HG03135 (cell line): ENCODE results near the gene RIOK3.
"Not testable (repeated sequence)": the region's sequence is repeated elsewhere in the genome, so short reads cannot be mapped to it uniquely, and the experiment has no call there.

Experiments
- ATAC-seq: cut with Tn5 transposase; IDR thresholded peaks from one replicate; pipeline ENCODE4 v1.9.1; 2021; ENCODE audit warnings: mild to moderate bottlenecking, moderate library complexity; ENCODE audit not compliant: unreplicated experiment

Gene RIOK3

GRCh38 chr18:23451011-23451410 is 2.1 kb upstream of the RIOK3 start:
- ATAC-seq = no peak

- ATAC-seq = no peak
Observed at GRCh38 chr18:23451491-23451890, 1.6 kb upstream of the RIOK3 start.

- no peak for ATAC-seq
Observed at GRCh38 chr18:23452347-23452727, 750 bp upstream of the RIOK3 start.

DNA sequence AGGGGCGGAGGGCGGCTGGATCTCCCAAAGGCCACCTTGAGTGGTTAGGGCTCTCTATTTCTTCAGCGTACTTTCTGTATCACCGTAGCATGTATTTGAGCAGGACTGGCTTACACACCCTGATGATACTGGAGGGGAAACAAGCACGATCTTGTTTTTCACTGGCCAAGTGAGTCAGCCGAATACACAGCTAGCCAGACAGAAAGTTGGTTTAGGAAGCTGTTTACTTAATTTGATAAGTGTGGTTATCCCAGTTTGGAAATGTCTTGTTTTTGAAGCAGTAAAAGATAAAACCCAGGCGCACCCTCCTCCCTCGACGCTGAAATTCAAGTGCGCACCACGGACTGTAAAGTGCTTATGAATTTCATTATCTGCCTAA is 582 bp downstream of the RIOK3 start:
- ATAC-seq = peak; percentile 8

GRCh38 chr18:23456835-23457234 is 3.7 kb downstream of the RIOK3 start:
- ATAC-seq = no peak

- no peak for ATAC-seq
Observed at GRCh38 chr18:23458830-23459529, 5.9 kb downstream of the RIOK3 start.

DNA sequence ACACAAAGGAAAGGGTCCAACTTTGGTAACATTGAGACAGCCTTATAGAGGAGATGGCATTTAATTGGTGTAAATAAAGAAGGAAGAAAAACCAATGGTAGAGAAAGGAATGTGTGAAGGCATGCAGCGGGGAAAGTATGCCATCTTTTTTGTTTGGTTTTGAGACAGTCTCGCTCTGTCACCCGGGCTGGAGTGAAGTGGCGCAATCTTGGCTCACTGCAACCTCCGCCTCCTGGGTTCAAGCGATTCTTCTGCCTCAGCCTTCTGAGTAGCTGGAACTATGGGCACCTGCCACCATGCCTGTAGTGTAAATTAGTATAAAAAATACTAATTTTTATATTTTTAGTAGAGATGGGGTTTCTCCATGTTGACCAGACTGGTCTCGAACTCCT is 6.4 kb downstream of the RIOK3 start:
- no peak for ATAC-seq

- ATAC-seq = no peak
Observed at GRCh38 chr18:23460285-23461273, 7.5 kb downstream of the RIOK3 start.

GRCh38 chr18:23462876-23463275 is 9.8 kb downstream of the RIOK3 start:
- no peak for ATAC-seq

GRCh38 chr18:23468753-23469459 is 15.8 kb downstream of the RIOK3 start:
- no peak for ATAC-seq

DNA sequence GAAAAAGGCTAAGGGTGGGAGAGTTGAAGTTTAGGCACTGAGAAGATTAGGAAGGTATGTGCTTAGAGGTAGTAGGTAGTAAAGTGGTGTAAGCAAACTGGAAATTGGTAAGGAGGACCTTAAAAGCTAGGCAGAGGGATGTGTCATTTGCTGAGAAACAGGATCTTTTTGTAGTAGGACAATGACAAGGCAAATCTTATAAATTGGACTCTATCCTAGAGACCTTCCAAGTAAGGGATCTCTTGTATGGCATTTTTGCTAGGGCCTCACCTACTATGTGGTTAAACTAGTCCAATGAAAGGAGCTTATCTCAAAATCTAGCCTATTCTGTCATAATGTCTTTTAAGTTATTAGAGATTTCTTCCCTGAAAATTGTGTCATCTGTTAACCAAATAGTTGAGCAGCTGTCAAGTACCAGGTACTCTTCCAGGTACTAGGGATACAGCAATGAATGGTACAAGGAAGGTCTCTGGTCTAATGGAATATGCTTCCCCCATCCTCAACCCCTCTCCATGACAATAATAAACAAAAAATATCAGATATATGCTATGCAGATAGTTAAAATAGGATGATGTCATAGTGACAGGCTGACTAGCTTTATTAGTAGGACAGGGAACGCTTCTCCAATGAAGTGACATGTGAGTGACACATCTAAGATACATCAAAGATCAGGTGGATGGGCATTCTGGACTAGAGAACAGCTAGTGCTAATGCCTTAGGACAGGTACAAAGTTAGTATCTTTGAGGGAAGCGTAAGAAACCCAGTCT is 17.7 kb downstream of the RIOK3 start:
- ATAC-seq = no peak

- no peak for ATAC-seq
Observed at GRCh38 chr18:23471486-23471885, 18.4 kb downstream of the RIOK3 start.

GRCh38 chr18:23479829-23480505 is 26.9 kb downstream of the RIOK3 start:
- no peak for ATAC-seq

GRCh38 chr18:23484561-23485182 is 31.6 kb downstream of the RIOK3 start:
- no peak for ATAC-seq

- no peak for ATAC-seq
Observed at GRCh38 chr18:23485386-23485785, 32.3 kb downstream of the RIOK3 start.

DNA sequence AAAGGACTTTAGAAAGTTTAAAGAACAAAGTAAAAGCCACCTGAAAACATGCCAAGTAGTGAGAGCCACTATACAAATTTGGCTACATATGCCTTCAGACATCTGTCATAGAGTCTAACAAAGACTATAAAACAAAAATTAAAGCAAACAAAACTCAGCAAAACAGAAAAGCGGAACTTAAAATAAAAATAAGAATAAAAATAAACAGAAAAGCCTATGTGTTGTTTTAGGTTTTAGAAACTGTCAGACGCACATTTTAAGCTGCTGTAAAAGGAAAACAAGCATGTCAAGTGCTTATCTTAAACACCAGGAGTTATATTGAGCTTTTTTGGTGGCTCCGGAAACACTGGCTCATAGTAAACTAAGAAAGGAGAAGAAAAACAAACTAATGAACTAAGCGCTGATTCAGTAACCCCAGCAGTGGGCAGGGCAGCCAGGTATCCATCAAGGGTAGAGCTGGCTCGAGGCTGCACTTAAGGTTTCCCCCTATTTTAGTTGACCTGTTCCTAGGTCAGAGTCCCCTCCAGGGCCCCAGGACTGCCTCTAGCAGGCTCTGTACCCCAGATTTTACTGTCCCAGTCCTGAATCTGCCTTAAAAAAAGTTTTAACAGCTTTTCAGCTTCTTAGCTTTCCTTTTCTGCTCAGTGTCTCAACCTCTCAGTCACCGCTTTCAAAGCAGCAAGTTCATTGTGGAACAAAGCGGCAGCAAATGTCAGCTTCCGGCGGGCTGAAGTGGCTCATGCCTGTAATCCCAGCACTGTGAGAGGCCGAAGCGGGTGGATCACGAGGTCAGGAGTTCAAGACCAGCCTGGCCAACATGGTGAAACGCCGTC is 34.9 kb downstream of the RIOK3 start:
- peak; percentile 75 for ATAC-seq

DNA sequence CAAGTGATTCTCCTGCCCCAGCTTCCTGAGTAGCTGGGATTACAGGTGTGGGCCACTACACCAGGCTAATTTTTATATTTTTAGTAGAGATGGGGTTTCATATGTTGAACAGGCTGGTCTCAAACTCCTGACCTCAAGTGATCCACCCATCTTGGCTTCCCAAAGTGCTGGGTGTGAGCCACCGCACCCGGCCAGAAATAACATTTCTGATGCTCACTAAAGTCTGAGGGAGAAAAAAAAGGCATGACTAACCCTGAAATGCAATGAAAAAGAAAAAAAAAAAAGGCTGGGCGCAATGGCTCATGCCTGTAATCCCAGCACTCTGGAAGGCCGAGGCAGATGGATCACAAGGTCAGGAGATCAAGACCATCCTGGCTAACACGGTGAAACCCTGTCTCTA is 36.5 kb downstream of the RIOK3 start:
- not testable (repeated sequence) for ATAC-seq

- ATAC-seq = no peak
Observed at GRCh38 chr18:23493654-23494053, 40.6 kb downstream of the RIOK3 start.

DNA sequence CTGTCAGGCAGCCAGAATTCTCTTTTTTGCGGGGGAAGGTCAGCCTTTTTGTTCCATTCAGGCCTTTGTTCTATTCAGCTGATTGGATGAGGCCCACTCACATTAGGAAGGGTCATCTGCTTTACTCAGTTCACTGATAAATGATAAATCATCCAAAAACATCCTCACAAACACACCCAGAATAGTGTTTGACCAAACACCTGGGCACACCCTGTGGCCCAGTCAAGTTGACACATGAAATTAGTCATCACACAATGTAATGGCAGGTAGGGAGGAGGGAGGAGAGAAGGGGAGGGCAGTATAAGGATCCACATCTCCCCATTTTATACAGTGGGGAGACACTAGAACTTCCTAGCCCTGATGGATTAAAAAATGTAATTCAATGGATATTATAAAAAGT is 41.9 kb downstream of the RIOK3 start:
- ATAC-seq = no peak
